Osteocyte (in vitro differentiated cells): ENCODE results near the gene PCDHA8. TPM values are rescaled to one million over a fixed set of nuclear protein-coding genes. Genes with fewer than 3 reads are reported as not detected.
A peak's percentile ranks its signal among the peaks of the same experiment; 100 is the strongest.
"Not testable (repeated sequence)": the region's sequence is repeated elsewhere in the genome, so short reads cannot be mapped to it uniquely, and the experiment has no call there.

Source experiments
- DNase-seq: peaks from one replicate; pipeline ENCODE4 v3.0.0; 2021; ENCODE audit warnings: mixed read lengths; ENCODE audit not compliant: unreplicated experiment; ENCODE audit errors: extremely low spot score
- H3K27ac Mint-ChIP-seq: one replicate; pipeline ENCODE4 v1.8.0; 2021; ENCODE audit warnings: mild to moderate bottlenecking, mixed read lengths; ENCODE audit not compliant: unreplicated experiment
- H3K27me3 Mint-ChIP-seq: one replicate; pipeline ENCODE4 v1.8.0; 2021; ENCODE audit warnings: mixed read lengths; ENCODE audit not compliant: unreplicated experiment
- H3K36me3 Mint-ChIP-seq: one replicate; pipeline ENCODE4 v1.8.0; 2021; ENCODE audit warnings: mixed read lengths; ENCODE audit not compliant: unreplicated experiment
- H3K4me1 Mint-ChIP-seq: one replicate; pipeline ENCODE4 v1.8.0; 2021; ENCODE audit warnings: mixed read lengths; ENCODE audit not compliant: unreplicated experiment
- H3K4me3 Mint-ChIP-seq: one replicate; pipeline ENCODE4 v1.8.0; 2021; ENCODE audit warnings: mild to moderate bottlenecking, moderate library complexity, mixed read lengths; ENCODE audit not compliant: unreplicated experiment
- H3K9me3 Mint-ChIP-seq: one replicate; pipeline ENCODE4 v1.8.0; 2021; ENCODE audit warnings: mixed read lengths; ENCODE audit not compliant: unreplicated experiment
- total RNA-seq: library from RNA; stranded (reverse); gene quantifications from 2 replicates; pipeline ENCODE4 v1.2.1, GENCODE V29; 2021
- TF ChIP-seq, protein P1 (sequence below): fragments of 200-600 bp; sonication (generic); IDR thresholded peaks from 2 replicates; pipeline ENCODE4 v1.5.0; 2021; ENCODE audit warnings: antibody characterized with exemption, mild to moderate bottlenecking, moderate library complexity

The PCDHA8 gene
- total RNA-seq, 1 donor from 2014 or later = 2.0 TPM

DNA sequence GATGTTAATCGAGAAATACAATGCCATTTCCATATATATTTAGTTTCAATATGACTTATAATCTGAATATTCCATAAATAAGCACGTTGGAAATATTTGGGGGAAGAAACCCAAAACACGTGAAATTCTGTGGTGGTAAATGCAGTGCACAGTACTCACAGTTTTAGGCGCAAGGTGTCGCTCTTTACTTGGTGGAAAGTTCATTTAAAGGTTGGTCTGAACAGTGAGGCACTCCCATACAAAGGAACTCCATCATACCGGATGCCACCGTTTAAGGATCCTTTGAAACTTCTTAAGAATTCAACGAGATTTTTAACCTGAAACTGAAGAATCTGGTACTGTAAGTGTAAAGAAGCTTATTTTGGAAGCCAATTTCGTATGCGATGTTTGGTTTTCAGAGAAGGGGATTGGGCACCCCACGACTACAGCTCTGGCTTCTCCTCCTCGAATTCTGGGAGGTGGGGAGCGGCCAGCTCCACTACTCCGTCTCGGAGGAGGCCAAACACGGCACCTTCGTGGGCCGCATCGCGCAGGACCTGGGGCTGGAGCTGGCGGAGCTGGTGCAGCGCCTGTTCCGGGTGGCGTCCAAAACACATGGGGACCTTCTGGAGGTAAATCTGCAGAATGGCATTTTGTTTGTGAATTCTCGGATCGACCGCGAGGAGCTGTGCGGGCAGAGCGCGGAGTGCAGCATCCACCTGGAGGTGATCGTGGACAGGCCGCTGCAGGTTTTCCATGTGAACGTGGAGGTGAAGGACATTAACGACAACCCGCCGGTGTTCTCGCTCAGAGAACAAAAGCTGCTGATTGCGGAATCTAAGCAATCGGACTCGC, 28.0 kb downstream of the PCDHA8 start, which contains the start of gene PCDHA11:
TSS of gene PCDHA11 (plus strand) at position 237 of the 834 bp plus-strand sequence. CDS start at position 384, 147 bp downstream.
- peak within 1 kb of the TSS; percentile 67 for H3K27ac Mint-ChIP-seq

DNA sequence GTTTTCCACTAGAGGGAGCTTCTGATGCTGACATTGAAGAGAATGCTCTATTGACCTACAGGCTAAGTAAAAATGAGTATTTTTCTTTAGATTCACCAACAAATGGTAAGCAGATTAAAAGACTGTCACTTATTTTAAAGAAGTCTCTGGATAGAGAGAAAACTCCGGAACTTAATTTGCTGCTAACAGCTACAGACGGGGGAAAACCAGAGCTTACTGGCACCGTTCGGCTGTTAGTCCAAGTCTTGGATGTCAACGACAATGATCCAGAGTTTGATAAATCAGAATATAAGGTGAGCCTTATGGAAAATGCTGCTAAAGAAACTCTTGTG, 28.5 kb downstream of the PCDHA8 start:
- Mint-ChIP-seq H3K4me3 (peak overlapping the region; percentile 80), H3K36me3 (peaks cover 6% of the 10 kb centered on the region), H3K27me3 (no peaks in the 10 kb centered on the region), H3K9me3 (peaks cover 4% of the 10 kb centered on the region), H3K27ac (no peak overlapping the region), H3K4me1 (peaks cover 6% of the 10 kb centered on the region)
- no peak for DNase-seq
- TF ChIP-seq, protein P1, sequence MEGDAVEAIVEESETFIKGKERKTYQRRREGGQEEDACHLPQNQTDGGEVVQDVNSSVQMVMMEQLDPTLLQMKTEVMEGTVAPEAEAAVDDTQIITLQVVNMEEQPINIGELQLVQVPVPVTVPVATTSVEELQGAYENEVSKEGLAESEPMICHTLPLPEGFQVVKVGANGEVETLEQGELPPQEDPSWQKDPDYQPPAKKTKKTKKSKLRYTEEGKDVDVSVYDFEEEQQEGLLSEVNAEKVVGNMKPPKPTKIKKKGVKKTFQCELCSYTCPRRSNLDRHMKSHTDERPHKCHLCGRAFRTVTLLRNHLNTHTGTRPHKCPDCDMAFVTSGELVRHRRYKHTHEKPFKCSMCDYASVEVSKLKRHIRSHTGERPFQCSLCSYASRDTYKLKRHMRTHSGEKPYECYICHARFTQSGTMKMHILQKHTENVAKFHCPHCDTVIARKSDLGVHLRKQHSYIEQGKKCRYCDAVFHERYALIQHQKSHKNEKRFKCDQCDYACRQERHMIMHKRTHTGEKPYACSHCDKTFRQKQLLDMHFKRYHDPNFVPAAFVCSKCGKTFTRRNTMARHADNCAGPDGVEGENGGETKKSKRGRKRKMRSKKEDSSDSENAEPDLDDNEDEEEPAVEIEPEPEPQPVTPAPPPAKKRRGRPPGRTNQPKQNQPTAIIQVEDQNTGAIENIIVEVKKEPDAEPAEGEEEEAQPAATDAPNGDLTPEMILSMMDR = peak; percentile 64

More for the DNA sequence above, 28.0 kb downstream of the PCDHA8 start, which contains the start of gene PCDHA11:
- Mint-ChIP-seq H3K4me1 (peaks cover 4% of the 10 kb centered on the region), H3K36me3 (peaks cover 8% of the 10 kb centered on the region), H3K4me3 (peak within 1 kb of the TSS; percentile 80), H3K9me3 (peaks cover 4% of the 10 kb centered on the region), H3K27me3 (no peaks in the 10 kb centered on the region)
- peak; percentile 78 for DNase-seq
- TF ChIP-seq, protein P1 = peak; percentile 63

DNA sequence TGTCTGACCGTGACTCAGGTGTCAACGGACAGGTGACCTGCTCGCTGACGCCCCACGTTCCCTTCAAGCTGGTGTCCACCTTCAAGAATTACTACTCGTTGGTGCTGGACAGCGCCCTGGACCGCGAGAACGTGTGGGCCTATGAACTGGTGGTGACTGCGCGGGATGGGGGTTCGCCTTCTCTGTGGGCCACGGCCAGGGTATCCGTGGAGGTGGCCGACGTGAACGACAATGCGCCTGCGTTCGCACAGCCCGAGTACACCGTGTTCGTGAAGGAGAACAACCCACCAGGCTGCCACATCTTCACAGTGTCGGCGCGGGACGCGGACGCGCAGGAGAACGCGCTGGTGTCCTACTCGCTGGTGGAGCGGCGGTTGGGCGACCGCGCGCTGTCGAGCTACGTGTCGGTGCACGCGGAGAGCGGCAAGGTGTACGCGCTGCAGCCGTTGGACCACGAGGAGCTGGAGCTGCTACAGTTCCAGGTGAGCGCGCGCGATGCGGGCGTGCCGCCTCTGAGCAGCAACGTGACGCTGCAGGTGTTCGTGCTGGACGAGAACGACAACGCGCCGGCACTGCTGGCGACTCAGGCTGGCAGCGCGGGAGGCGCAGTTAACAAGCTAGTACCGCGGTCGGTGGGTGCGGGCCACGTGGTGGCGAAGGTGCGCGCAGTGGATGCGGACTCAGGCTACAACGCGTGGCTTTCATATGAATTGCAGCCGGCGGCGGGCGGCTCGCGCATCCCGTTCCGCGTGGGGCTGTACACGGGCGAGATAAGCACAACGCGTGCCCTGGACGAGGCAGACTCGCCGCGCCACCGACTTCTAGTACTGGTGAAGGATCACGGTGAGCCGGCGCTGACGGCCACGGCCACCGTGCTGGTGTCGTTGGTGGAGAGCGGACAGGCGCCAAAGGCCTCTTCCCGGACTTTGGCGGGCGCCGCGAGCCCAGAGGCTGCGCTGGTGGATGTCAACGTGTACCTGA, 29.5 kb downstream of the PCDHA8 start:
- Mint-ChIP-seq H3K27ac (no peak overlapping the region), H3K27me3 (no peaks in the 10 kb centered on the region), H3K36me3 (peaks cover 7% of the 10 kb centered on the region), H3K4me1 (peaks cover 10% of the 10 kb centered on the region), H3K4me3 (no peak overlapping the region), H3K9me3 (peaks cover 4% of the 10 kb centered on the region)
- DNase-seq = peak; percentile 84
- TF ChIP-seq, protein P1 = no peak

DNA sequence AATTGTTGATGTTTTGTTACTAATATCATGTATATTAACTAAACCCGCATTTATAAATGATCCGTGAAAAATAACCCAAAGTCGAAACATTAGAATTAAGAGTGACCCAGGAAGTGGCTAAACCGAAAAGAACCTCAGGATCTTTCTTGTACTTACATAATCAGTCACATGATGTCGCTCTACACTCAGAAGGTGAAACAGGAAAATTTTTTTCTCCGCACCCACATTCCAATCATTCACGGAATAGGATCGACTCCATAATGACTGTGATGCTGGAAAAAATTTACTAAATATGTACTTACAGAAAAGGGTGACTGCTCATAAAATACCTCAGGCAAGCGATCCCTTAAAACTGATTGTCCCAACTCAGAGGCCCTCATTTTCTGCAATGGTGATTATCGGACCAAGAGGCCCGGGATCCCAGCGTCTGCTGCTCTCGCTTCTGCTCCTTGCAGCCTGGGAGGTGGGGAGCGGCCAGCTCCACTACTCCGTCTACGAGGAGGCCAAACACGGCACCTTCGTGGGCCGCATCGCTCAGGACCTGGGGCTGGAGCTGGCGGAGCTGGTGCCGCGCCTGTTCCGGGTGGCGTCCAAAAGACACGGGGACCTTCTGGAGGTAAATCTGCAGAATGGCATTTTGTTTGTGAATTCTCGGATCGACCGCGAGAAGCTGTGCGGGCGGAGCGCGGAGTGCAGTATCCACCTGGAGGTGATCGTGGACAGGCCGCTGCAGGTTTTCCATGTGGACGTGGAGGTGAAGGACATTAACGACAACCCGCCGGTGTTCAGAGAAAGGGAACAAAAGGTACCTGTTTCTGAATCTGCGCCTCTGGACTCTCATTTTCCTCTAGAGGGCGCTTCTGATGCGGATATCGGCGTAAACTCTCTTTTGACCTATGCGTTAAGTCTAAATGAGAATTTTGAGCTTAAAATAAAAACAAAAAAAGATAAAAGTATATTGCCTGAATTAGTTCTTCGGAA, 34.4 kb downstream of the PCDHA8 start, which contains the start of gene PCDHA12:
TSS of gene PCDHA12 (plus strand) at position 224 of the 981 bp plus-strand sequence. CDS start at position 389, 165 bp downstream.
- TF ChIP-seq, protein P1 = peak; percentile 65
- H3K36me3 Mint-ChIP-seq = peaks cover 13% of the 10 kb centered on the region
- DNase-seq = no peak
- peaks cover 10% of the 10 kb centered on the region for H3K4me1 Mint-ChIP-seq
- peak within 1 kb of the TSS; percentile 75 for H3K27ac Mint-ChIP-seq
- no peaks in the 10 kb centered on the region for H3K27me3 Mint-ChIP-seq
- H3K9me3 Mint-ChIP-seq = peaks cover 7% of the 10 kb centered on the region
- H3K4me3 Mint-ChIP-seq = peak within 1 kb of the TSS; percentile 86

DNA sequence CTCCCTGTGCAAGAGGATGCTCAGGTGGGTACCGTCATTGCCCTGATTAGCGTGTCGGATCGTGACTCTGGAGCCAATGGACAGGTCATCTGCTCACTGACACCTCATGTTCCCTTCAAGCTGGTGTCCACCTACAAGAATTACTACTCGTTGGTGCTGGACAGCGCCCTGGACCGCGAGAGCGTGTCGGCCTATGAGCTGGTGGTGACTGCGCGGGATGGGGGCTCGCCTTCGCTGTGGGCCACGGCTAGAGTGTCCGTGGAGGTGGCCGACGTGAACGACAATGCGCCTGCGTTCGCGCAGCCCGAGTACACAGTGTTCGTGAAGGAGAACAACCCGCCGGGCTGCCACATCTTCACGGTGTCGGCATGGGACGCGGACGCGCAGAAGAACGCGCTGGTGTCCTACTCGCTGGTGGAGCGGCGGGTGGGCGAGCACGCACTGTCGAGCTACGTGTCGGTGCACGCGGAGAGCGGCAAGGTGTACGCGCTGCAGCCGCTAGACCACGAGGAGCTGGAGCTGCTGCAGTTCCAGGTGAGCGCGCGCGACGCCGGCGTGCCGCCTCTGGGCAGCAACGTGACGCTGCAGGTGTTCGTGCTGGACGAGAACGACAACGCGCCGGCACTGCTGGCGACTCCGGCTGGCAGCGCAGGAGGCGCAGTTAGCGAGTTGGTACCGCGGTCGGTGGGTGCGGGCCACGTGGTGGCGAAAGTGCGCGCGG, 35.7 kb downstream of the PCDHA8 start:
- H3K27ac Mint-ChIP-seq, H3K4me3 Mint-ChIP-seq, DNase-seq, H3K4me1 Mint-ChIP-seq, H3K27me3 Mint-ChIP-seq: not testable (repeated sequence)
- Mint-ChIP-seq H3K9me3 (peaks cover 17% of the 10 kb centered on the region), H3K36me3 (peaks cover 22% of the 10 kb centered on the region)
